HCT116 (cell line): ENCODE data around the gene MBTD1.

Experiments used
- EGR1 ChIP-seq: IDR thresholded peaks from 2 replicates; pipeline ENCODE4 v1.6.1; 2012; ENCODE audit warnings: low read depth
- EZH2 ChIP-seq: fragments of 200-600 bp; sonication (generic); IDR thresholded peaks from 2 replicates; pipeline ENCODE4 v1.6.1; 2017; ENCODE audit warnings: antibody characterized with exemption, mixed run types
- EZH2phosphoT487 ChIP-seq: fragments of 200-600 bp; IDR thresholded peaks from 2 replicates; pipeline ENCODE4 v1.6.1; 2018; ENCODE audit warnings: antibody characterized with exemption, borderline replicate concordance
- SRF ChIP-seq: IDR thresholded peaks from 2 replicates; pipeline ENCODE4 v1.6.1; 2012; ENCODE audit warnings: low read depth
- ZNF274 ChIP-seq: fragments of 200-500 bp; sonication (Bioruptor generic); IDR thresholded peaks from 2 replicates; pipeline ENCODE4 v1.6.1; 2014; ENCODE audit warnings: mild to moderate bottlenecking, low read depth, low read length, inconsistent platforms
- TF ChIP-seq, protein P1 (sequence below), 3 experiments: fragments of 200-600 bp in 1 of 3; sonication (generic) in 1 of 3; IDR thresholded peaks in 2 of 3; conservative IDR thresholded peaks in 1 of 3; 2 replicates each; pipeline ENCODE4 v1.5.1; 2012 to 2017; ENCODE audit warnings: low read depth in 2 of 3, low read length in 2 of 3, antibody characterized with exemption in 1 of 3, borderline replicate concordance in 1 of 3, control low read depth in 1 of 3, mild to moderate bottlenecking in 1 of 3, mixed read lengths in 1 of 3, mixed run types in 1 of 3, moderate library complexity in 1 of 3; ENCODE audit not compliant: insufficient read depth in 1 of 3
- TF ChIP-seq, protein P2 (sequence below): IDR thresholded peaks from 2 replicates; pipeline ENCODE4 v1.6.1; 2011; ENCODE audit warnings: mild to moderate bottlenecking, low read length, moderate library complexity; ENCODE audit not compliant: insufficient replicate concordance; ENCODE audit errors: extremely low read depth
- TF ChIP-seq, protein P3 (sequence below): IDR thresholded peaks from 2 replicates; pipeline ENCODE4 v1.6.1; 2012

DNA sequence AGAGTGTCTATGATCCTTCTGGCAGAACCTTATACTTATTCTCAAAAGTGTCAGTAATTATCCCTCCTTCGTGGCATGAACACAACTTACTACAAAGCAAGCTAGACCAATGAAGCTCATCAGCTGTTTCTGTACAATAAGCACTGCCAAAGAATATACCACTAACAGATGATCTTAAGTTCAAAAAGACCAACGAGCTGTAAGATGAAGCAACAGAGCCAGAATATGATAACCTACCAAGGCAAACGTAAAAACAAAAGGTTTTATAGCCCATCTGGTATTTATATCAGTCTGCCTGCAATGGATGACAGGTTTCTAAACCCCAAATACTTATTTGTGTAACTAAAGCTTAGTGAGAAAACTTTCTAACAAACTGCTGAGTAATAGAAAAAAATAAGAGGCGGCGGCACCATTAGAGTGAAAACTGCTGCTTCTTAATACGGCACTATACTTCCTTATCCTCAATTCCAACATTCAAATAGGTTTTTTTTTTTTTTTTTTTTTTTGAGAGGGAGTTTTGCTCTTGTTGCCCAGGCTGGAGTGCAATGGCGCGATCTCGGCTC, 71.5 kb downstream of the MBTD1 start:
- TF ChIP-seq EGR1 (no peak), EZH2 (no peak), SRF (no peak), ZNF274 (no peak), EZH2phosphoT487 (no peak)
- TF ChIP-seq, protein P1, sequence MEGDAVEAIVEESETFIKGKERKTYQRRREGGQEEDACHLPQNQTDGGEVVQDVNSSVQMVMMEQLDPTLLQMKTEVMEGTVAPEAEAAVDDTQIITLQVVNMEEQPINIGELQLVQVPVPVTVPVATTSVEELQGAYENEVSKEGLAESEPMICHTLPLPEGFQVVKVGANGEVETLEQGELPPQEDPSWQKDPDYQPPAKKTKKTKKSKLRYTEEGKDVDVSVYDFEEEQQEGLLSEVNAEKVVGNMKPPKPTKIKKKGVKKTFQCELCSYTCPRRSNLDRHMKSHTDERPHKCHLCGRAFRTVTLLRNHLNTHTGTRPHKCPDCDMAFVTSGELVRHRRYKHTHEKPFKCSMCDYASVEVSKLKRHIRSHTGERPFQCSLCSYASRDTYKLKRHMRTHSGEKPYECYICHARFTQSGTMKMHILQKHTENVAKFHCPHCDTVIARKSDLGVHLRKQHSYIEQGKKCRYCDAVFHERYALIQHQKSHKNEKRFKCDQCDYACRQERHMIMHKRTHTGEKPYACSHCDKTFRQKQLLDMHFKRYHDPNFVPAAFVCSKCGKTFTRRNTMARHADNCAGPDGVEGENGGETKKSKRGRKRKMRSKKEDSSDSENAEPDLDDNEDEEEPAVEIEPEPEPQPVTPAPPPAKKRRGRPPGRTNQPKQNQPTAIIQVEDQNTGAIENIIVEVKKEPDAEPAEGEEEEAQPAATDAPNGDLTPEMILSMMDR (IDR thresholded peaks at IDR 0.05 in 2 of 3, conservative IDR thresholded peaks at IDR 0.05 in 1 of 3; ENCODE audit: borderline replicate concordance in 1 of 3, insufficient read depth in 1 of 3, low read depth in 2 of 3, low read length in 2 of 3), result no peak
- TF ChIP-seq, protein P2, sequence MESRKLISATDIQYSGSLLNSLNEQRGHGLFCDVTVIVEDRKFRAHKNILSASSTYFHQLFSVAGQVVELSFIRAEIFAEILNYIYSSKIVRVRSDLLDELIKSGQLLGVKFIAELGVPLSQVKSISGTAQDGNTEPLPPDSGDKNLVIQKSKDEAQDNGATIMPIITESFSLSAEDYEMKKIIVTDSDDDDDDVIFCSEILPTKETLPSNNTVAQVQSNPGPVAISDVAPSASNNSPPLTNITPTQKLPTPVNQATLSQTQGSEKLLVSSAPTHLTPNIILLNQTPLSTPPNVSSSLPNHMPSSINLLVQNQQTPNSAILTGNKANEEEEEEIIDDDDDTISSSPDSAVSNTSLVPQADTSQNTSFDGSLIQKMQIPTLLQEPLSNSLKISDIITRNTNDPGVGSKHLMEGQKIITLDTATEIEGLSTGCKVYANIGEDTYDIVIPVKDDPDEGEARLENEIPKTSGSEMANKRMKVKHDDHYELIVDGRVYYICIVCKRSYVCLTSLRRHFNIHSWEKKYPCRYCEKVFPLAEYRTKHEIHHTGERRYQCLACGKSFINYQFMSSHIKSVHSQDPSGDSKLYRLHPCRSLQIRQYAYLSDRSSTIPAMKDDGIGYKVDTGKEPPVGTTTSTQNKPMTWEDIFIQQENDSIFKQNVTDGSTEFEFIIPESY, result no peak
- TF ChIP-seq, protein P3, sequence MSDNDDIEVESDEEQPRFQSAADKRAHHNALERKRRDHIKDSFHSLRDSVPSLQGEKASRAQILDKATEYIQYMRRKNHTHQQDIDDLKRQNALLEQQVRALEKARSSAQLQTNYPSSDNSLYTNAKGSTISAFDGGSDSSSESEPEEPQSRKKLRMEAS, result no peak
